ENCODE data around the gene KIAA0825. TPM values are rescaled to one million over a fixed set of nuclear protein-coding genes. Genes with fewer than 3 reads are reported as not detected.

KIAA0825 gene
- total RNA-seq, 1 donor from 2014 or later = 0.28 TPM

DNA sequence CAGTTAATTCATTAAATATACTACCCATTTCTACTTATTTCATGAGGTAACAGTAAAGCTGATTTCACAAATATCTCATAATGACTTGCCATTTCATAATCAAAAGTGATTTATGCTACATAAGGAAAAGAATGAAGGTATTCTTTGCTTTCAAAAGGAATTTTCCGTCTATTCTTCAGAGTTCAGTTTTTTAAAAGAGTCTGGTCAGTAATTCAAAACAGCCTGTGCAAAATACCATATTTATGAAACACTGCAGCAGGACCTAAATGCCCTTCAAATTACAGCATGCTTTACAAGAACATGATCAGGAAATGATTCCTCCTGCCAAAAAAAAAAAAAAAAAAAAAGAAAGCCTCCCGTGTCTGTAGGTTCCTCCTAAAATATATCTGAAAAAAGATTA is 154.7 kb downstream of the KIAA0825 start:
- no peaks in the 10 kb centered on the region for H3K4me1 Mint-ChIP-seq
- no peaks in the 10 kb centered on the region for H3K9me3 Mint-ChIP-seq
- no peak for DNase-seq
- no peak overlapping the region for H3K4me3 Mint-ChIP-seq
- H3K27me3 Mint-ChIP-seq = no peaks in the 10 kb centered on the region
- H3K36me3 Mint-ChIP-seq (ENCODE audit: low read depth) = no peaks in the 10 kb centered on the region
- intact Hi-C loops (cut with micrococcal nuclease) = no loop called here
- no peak overlapping the region for H3K27ac Mint-ChIP-seq

DNA sequence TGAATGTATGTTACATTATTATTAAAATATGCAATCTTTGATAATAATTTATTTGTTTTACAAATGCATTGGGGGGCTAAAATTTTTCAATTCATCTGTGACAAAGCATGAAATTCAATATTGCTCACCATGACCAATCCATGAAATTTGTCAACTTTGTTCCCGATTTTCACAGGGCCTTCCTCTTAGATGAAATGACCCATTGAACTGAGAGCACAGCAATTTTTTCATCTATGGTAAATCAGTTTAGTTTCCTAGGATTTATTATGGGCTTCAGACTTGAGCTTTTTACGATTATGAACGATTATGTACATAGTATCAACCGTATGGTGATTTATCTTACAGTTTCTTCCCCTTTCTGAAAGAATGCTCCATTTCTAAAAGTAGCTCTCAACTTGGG is 157.3 kb downstream of the KIAA0825 start:
- no peak for DNase-seq
- Mint-ChIP-seq H3K9me3 (no peaks in the 10 kb centered on the region), H3K27me3 (no peaks in the 10 kb centered on the region), H3K36me3 (ENCODE audit: low read depth) (no peaks in the 10 kb centered on the region), H3K4me1 (no peaks in the 10 kb centered on the region), H3K4me3 (no peak overlapping the region), H3K27ac (no peak overlapping the region)
- intact Hi-C loops (cut with micrococcal nuclease) = no loop called here

DNA sequence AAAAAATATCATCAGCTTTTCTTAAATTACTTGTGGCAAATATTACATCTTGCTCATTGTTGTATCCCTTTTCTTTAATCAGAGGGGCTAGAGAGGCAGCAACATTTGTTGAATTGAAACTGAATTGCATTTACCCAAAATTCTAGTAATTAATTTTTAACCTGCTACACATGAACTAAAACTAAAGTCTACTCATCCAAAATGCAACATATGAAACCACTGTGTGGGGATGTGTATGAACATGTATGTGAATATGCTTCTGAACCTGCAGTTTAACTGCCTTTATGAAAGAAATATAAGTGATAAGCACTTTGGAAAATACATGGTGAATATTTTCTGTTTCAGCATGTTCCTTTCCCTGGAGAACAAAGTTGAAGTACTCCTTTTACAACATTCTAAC is 158.5 kb downstream of the KIAA0825 start:
- intact Hi-C loops (cut with micrococcal nuclease) = no loop called here

DNA sequence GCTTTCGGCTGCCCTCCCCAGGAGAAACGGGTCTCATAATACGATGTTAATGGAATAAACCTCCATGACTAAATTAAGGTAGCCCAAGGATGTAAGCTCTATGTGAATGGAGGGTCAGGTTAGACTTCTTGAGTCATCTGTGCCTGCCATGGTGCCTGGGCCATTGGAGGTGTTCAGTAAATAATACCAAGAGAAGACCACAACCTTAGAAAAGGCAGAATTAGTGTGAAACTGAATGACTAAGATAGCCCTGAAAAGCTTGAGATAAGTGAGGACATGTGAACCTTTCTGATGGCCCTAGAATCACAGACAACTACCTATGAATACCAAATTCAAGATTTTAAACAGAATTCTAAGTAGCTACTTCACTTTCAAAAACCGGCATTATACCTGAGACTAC is 160.6 kb downstream of the KIAA0825 start:
- Mint-ChIP-seq H3K27me3 (no peaks in the 10 kb centered on the region), H3K4me1 (no peaks in the 10 kb centered on the region), H3K36me3 (ENCODE audit: low read depth) (no peaks in the 10 kb centered on the region), H3K27ac (no peak overlapping the region), H3K4me3 (no peak overlapping the region), H3K9me3 (no peaks in the 10 kb centered on the region)
- no peak for DNase-seq
- intact Hi-C loops (cut with micrococcal nuclease) = no loop called here

More for the DNA sequence above, 158.5 kb downstream of the KIAA0825 start:
- Mint-ChIP-seq H3K36me3 (ENCODE audit: low read depth) (no peaks in the 10 kb centered on the region), H3K4me3 (no peak overlapping the region), H3K4me1 (no peaks in the 10 kb centered on the region), H3K27ac (no peak overlapping the region), H3K27me3 (no peaks in the 10 kb centered on the region), H3K9me3 (no peaks in the 10 kb centered on the region)
- no peak for DNase-seq

DNA sequence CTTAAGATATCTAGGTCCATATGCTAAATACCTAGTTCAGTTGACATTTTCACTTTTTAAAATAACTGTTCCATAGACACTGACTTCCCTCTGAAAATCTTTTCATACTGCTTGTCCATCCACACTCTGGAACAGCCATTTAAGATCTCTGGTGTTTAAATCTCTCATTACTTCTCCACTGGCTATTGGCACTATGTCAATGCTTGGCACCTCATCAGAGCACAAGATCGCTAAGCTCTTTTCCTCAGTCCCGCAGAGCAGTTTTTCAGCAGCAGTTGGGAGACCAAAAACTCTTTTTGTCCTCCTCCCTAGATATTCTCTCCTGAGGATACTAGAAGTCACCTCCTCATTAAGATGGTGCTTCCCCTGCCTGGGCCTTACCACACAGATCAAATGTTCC is 172.7 kb downstream of the KIAA0825 start:
- intact Hi-C loops (cut with micrococcal nuclease) = no loop called here
- H3K27ac Mint-ChIP-seq = no peak overlapping the region
- H3K9me3 Mint-ChIP-seq = peaks cover 4% of the 10 kb centered on the region
- H3K4me3 Mint-ChIP-seq = no peak overlapping the region
- no peaks in the 10 kb centered on the region for H3K4me1 Mint-ChIP-seq
- H3K36me3 Mint-ChIP-seq (ENCODE audit: low read depth) = no peaks in the 10 kb centered on the region
- H3K27me3 Mint-ChIP-seq = no peaks in the 10 kb centered on the region
- DNase-seq = no peak

DNA sequence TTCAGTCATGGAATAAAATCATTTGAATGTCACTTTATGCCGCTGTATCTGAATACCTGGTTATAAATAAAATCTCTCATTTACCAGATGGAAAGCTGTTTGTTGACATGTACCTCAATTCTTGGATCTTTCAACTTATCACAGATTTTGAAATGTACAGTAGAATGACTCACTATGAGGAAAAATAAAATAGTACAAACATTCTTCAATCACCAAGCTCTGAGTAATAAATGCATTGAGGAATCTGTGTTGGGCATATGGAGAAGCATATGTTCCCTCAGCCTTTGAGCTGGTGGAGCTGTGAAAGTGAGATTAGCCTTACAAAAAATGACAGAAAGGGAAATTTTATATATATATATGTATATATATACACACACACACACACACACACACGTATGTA is 175.4 kb downstream of the KIAA0825 start:
- no peaks in the 10 kb centered on the region for H3K4me1 Mint-ChIP-seq
- intact Hi-C loops (cut with micrococcal nuclease) = no loop called here
- DNase-seq = no peak
- H3K27ac Mint-ChIP-seq = no peak overlapping the region
- H3K27me3 Mint-ChIP-seq = no peaks in the 10 kb centered on the region
- peaks cover 4% of the 10 kb centered on the region for H3K9me3 Mint-ChIP-seq
- H3K4me3 Mint-ChIP-seq = no peak overlapping the region
- no peaks in the 10 kb centered on the region for H3K36me3 Mint-ChIP-seq (ENCODE audit: low read depth)

DNA sequence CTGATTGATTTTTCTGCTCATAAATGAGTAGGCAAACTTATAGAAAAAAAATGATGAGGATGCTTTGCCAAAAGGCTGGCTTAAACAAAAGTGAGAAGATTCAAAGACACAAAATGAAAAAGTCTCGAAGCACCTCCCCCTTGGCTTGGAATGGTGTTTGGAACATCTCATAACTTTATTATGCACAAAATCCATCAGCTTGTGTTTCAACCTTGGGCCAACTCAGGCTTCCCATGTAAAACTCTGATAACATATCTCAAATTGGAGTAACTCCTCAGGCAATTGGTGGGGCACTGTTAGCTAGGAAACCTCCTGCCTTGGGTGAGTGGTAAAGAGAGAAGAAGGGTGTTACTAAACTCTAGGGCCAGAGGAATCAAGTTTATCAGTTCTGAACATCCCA is 176.3 kb downstream of the KIAA0825 start:
- Mint-ChIP-seq H3K27ac (no peak overlapping the region), H3K4me1 (no peaks in the 10 kb centered on the region), H3K9me3 (peaks cover 4% of the 10 kb centered on the region), H3K4me3 (no peak overlapping the region), H3K27me3 (no peaks in the 10 kb centered on the region), H3K36me3 (ENCODE audit: low read depth) (no peaks in the 10 kb centered on the region)
- no peak for DNase-seq
- intact Hi-C loops (cut with micrococcal nuclease) = no loop called here

DNA sequence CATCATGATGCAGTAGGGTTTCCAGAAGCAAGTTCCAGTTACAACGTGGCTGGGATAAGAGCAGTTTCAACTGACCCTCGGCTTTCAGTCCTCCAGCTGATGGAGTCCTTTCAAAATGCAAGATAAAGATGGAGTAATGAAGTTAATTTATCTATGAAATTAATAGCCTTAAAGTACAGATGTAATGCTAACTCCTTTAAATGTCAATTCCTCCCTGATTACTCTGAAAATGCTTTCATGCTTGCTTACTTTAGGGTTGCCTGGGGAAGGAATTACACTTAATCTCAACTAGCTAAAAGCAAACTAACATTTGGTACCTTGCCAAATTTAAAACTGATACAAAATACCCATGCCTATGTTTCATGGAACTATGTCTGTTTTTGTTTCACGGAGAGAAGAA is 178.4 kb downstream of the KIAA0825 start:
- no peaks in the 10 kb centered on the region for H3K4me1 Mint-ChIP-seq
- no peaks in the 10 kb centered on the region for H3K27me3 Mint-ChIP-seq
- no peak for DNase-seq
- no peak overlapping the region for H3K4me3 Mint-ChIP-seq
- peaks cover 4% of the 10 kb centered on the region for H3K9me3 Mint-ChIP-seq
- no peak overlapping the region for H3K27ac Mint-ChIP-seq
- intact Hi-C loops (cut with micrococcal nuclease) = no loop called here
- no peaks in the 10 kb centered on the region for H3K36me3 Mint-ChIP-seq (ENCODE audit: low read depth)

DNA sequence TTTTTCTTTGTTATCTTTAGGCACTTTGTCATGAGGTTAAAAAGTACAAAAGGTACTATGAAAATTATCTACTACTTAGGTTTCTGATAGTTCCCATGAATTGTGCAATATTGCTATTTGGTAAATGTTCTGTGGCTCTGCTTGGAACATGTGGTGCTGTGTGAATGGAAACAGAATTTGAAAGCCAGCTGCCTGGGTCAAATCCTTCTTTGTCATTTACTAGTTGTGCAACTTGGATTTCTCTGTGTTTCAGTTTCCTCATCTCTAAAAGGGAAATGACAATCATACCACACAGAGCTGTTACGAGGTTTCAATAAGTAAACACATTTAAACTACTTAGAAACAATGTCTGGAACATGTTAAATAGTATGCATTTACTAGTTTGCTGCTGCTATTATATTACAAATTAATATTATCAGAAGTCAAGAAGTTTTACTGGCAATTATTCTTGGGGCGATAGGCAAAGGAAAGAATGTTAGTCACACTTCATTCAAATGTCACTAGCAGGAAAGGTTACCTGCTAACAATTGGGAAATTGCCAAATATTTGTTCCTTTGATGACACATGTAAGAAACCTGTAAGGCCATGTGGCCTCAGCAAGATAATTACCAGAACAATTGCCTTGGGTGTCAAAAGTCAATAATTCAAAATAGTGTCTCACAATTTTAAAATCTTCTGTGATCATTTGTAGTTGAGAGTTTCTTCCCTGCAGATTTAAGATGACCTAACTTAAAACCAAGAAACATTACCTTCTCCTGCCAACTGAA is 184.8 kb downstream of the KIAA0825 start:
- no peak overlapping the region for H3K27ac Mint-ChIP-seq
- DNase-seq = no peak
- no peak overlapping the region for H3K4me3 Mint-ChIP-seq
- no peaks in the 10 kb centered on the region for H3K36me3 Mint-ChIP-seq (ENCODE audit: low read depth)
- peaks cover under 1% of the 10 kb centered on the region for H3K9me3 Mint-ChIP-seq
- intact Hi-C loops (cut with micrococcal nuclease) = no loop called here
- peaks cover 2% of the 10 kb centered on the region for H3K4me1 Mint-ChIP-seq
- no peaks in the 10 kb centered on the region for H3K27me3 Mint-ChIP-seq

DNA sequence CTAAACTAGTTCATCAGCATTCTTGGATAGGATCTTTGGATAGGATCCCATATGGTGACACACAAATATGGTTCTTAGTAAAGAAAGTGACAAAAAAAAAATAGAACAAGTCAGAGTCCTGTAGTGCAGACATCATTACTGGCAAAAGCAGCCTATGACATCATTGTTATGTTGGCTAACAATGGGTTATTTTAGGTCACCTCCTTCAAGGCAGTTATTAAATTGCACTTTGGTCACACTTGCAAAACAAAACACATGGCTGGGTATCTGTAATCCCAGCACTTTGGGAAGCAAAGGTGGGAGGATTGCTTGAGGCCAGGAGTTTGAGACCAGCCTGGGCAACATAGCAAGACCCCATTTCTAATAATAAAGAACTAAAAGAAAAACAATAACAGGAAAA is 185.9 kb downstream of the KIAA0825 start:
- intact Hi-C loops (cut with micrococcal nuclease) = no loop called here
- H3K27ac Mint-ChIP-seq = no peak overlapping the region
- H3K27me3 Mint-ChIP-seq = no peaks in the 10 kb centered on the region
- H3K4me1 Mint-ChIP-seq = peaks cover 2% of the 10 kb centered on the region
- no peaks in the 10 kb centered on the region for H3K36me3 Mint-ChIP-seq (ENCODE audit: low read depth)
- peaks cover 11% of the 10 kb centered on the region for H3K9me3 Mint-ChIP-seq
- no peak overlapping the region for H3K4me3 Mint-ChIP-seq
- DNase-seq = no peak

DNA sequence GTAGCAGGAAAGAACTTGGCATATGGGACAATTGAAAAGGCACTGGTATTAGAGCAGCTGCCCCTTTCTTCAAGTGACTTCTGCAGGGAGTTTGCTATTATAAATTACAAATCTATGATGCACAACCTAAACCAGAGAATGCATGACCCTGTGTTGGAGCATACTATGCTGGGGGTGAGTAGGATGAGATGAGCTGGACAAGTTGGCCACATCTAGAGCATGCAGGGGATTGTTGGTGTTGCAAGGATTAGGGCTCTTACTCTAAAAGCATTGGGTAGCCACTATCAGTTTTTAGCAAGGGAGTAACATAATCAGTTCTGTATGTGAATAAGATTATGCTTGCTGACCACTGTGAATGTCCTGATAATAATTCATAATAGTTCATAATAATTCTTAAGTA is 186.7 kb downstream of the KIAA0825 start:
- no peak overlapping the region for H3K4me3 Mint-ChIP-seq

DNA sequence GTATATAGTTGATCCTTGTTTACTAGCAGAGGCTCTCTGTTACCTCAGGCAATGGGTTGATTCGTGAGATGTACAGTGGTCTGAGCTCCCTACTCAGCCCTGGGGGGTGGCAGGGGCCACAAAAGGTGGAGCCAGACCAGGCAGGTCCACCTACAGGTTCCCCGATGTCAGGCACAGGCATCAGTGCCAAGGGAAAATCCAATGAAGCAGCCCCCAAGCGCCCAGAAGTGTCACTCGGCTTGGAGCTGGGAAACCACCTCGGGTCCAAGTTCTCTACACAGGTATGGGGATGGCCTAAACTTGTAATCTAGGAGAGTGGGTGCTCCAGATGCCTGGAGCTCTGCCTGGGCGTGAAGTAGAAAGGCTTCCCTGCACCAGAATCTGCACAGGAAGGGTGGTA is 188.8 kb downstream of the KIAA0825 start:
- no peak for DNase-seq
- H3K27me3 Mint-ChIP-seq = no peaks in the 10 kb centered on the region
- H3K9me3 Mint-ChIP-seq = peaks cover 15% of the 10 kb centered on the region
- no peak overlapping the region for H3K27ac Mint-ChIP-seq
- peaks cover 2% of the 10 kb centered on the region for H3K4me1 Mint-ChIP-seq
- intact Hi-C loops (cut with micrococcal nuclease) = no loop called here
- no peak overlapping the region for H3K4me3 Mint-ChIP-seq
- H3K36me3 Mint-ChIP-seq (ENCODE audit: low read depth) = no peaks in the 10 kb centered on the region

More for the DNA sequence above, 186.7 kb downstream of the KIAA0825 start:
- Mint-ChIP-seq H3K9me3 (peaks cover 11% of the 10 kb centered on the region), H3K36me3 (ENCODE audit: low read depth) (no peaks in the 10 kb centered on the region), H3K27me3 (no peaks in the 10 kb centered on the region), H3K27ac (no peak overlapping the region), H3K4me1 (peaks cover 2% of the 10 kb centered on the region)
- intact Hi-C loops (cut with micrococcal nuclease) = no loop called here
- no peak for DNase-seq

DNA sequence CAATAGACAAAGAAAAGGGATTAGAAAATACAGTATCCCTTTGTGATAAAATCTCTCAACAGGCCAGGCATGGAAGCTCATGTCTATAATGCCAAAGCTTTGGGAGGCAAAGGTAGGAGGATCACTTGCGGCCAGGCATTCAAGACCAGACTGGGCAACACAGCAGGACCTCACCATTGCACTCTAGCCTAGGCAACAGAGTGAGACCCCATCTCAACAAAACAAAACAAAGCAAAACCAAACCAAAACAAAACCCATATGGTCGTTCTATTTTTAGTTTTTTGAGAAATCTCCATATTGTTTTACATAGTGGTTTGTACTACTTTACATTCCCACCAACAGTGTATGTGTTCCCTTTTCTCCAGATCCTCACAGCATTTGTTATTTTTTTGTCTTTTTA is 193.0 kb downstream of the KIAA0825 start:
- Mint-ChIP-seq H3K4me3 (no peak overlapping the region), H3K36me3 (ENCODE audit: low read depth) (no peaks in the 10 kb centered on the region), H3K4me1 (peaks cover 4% of the 10 kb centered on the region), H3K9me3 (peaks cover 15% of the 10 kb centered on the region), H3K27ac (no peak overlapping the region), H3K27me3 (no peaks in the 10 kb centered on the region)
- intact Hi-C loops (cut with micrococcal nuclease) = no loop called here
- DNase-seq = no peak

DNA sequence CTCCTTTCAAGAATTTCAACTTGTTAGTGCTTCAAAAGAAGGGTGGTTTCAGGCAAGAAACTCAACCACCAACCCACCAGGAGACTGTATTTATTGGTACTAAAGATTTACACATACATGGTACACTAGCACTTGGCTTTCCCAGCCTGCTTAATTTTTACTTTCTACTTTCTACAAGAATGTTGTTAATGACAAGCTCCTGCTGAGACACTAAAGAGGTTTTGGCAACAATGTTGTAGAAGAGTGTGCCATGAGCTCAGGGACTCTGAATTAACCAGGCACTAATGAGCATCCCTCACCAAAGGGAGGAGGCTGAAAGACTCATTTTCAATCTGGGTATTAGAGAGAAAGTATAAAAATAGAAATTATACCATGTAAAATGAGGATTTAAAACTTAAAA is 195.0 kb downstream of the KIAA0825 start:
- DNase-seq = no peak
- Mint-ChIP-seq H3K27ac (no peak overlapping the region), H3K4me3 (no peak overlapping the region), H3K9me3 (peaks cover 13% of the 10 kb centered on the region), H3K27me3 (no peaks in the 10 kb centered on the region), H3K4me1 (peaks cover 4% of the 10 kb centered on the region), H3K36me3 (ENCODE audit: low read depth) (no peaks in the 10 kb centered on the region)
- intact Hi-C loops (cut with micrococcal nuclease) = no loop called here

DNA sequence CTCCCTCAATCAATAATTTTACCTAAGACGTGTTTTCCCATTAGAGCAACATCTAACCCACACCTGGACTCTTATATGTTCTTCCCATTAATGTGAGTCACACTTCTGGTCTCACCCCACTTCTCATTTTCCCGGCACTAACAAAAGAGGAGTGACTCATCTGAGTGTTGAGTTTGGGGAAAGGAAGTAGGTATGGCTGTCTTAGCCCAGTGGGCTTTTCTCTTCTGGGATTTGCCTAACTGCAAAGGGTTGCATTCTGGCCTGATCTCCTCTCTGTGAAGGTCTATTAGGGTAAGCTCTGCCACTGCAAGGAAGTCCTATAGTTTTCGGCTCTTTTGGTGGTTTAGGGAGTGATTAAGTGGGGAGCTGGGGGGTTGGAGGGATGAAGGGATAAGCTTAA is 195.6 kb downstream of the KIAA0825 start:
- Mint-ChIP-seq H3K36me3 (ENCODE audit: low read depth) (no peaks in the 10 kb centered on the region), H3K4me3 (no peak overlapping the region), H3K9me3 (peaks cover 7% of the 10 kb centered on the region), H3K4me1 (peaks cover 4% of the 10 kb centered on the region), H3K27me3 (no peaks in the 10 kb centered on the region), H3K27ac (no peak overlapping the region)
- intact Hi-C loops (cut with micrococcal nuclease) = no loop called here
- DNase-seq = no peak
